PC-9 (cell line): Measurements from ENCODE around the gene FAM217A.

Experiments used
- EZH2 ChIP-seq: fragments of 200-600 bp; sonication (generic); IDR thresholded peaks from 2 replicates; pipeline ENCODE4 v1.8.0; 2017; ENCODE audit warnings: antibody characterized with exemption, low read depth
- TF ChIP-seq, protein P1 (sequence below): fragments of 200-600 bp; sonication (generic); conservative IDR thresholded peaks from 2 replicates; pipeline ENCODE4 v1.6.1; 2017; ENCODE audit warnings: mixed run types, antibody characterized with exemption, mild to moderate bottlenecking, moderate library complexity

DNA sequence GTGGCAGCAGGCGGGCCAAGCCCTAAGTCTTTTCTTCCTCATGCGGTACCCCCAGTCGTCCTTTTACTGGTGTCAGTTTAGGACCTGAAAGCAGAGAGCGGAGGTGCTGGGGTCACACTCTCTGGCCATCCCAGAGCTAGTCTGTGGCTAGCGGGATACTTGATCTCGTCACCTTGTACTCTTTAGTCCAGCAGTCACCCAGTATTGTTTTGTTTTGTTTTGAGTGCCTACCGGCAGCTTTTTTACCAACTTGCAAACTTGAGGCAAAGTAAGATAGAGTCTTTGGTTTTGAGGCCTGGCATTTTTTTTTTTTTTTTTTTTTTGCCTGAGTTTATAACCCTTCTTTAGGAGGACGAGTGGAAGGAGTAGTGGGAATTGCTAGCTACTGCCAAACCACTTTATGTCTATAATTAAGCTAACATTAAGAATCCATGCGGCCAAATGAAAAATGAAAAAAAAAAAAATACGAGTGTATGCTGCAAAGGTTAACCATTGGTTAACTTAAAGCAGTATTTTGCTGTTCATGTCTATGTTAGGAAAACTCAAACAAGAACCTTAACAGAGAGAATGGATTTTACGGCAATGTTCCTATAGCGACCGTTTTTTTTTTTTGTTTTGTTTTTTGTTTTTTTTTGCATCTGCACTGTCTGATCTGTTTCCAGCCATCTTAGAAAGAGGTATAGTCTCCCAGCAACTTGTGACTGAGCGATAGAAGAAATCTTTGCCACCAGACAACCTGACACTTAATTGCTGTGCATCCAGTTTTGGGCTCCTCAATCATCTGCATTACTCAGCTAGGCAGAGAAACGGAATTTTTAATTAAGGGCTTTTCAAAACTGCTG lies 56.9 kb downstream of the FAM217A start:
- TF ChIP-seq, protein P1, sequence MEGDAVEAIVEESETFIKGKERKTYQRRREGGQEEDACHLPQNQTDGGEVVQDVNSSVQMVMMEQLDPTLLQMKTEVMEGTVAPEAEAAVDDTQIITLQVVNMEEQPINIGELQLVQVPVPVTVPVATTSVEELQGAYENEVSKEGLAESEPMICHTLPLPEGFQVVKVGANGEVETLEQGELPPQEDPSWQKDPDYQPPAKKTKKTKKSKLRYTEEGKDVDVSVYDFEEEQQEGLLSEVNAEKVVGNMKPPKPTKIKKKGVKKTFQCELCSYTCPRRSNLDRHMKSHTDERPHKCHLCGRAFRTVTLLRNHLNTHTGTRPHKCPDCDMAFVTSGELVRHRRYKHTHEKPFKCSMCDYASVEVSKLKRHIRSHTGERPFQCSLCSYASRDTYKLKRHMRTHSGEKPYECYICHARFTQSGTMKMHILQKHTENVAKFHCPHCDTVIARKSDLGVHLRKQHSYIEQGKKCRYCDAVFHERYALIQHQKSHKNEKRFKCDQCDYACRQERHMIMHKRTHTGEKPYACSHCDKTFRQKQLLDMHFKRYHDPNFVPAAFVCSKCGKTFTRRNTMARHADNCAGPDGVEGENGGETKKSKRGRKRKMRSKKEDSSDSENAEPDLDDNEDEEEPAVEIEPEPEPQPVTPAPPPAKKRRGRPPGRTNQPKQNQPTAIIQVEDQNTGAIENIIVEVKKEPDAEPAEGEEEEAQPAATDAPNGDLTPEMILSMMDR: no peak
- TF ChIP-seq EZH2: no peak
